Activated CD8-positive, alpha-beta memory T cell treated with anti-CD3 and anti-CD28 coated beads, Interleukin-2, amount 50 U/mL, for 24 hours (primary cell): Measurements from ENCODE around the gene FHIT.

Source experiments
- DNase-seq: peaks from one replicate; pipeline ENCODE4 v3.0.0-alpha.2; 2020; ENCODE audit errors: extremely low read depth

FHIT gene

GRCh38 chr3:59800481-59800880, 1450.8 kb downstream of the FHIT start:
- DNase-seq, result no peak

GRCh38 chr3:59798372-59799086, 1452.7 kb downstream of the FHIT start:
- DNase-seq, result no peak

GRCh38 chr3:59797533-59797932, 1453.7 kb downstream of the FHIT start:
- DNase-seq, result no peak

GRCh38 chr3:59796456-59796855, 1454.8 kb downstream of the FHIT start:
- no peak for DNase-seq

DNA sequence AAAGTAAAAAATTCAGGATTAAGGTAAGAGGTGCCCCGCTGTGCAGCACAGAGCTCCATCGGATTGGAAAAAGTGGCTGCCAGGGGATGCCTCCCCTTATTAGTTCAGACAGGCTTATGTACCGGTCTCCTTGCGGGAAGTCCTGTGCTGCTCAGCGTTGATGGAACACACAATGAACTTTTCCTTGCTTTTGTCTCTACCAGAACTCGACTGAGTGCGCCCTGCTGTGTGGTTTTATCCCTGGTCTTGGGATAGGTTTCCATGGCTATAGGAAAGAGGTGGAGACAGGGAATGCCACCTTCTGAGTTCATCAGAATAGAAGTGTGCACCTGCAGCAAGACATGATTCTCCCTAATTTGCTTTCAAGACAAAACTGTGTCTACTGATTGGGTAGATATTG, 1455.5 kb downstream of the FHIT start:
- no peak for DNase-seq

- DNase-seq, result no peak
Observed at GRCh38 chr3:59793976-59794375, 1457.3 kb downstream of the FHIT start.

DNA sequence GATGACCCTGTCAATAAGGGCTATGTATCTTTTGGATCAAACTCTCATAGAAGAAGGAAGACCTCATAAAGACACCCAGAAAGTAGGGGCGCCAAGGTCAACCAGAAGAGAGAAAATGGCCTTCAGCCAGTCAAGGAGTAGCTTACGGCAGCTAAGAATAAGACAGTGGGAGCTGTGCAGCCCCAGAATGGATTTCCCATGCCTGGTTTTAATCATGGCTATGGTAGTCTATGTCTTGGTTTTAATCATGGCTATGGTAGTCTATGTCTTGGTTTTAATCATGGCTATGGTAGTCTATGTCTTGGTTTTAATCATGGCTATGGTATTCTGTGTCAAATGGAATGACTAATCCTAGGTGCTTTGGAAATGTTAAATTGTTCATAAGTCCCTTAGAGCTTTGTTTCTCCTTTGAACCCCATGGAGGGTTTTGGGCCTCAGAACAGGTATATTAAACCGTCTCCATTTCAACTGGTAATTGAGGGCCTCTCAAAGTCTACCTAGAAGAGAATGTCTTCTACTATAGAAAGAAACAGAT, 1459.4 kb downstream of the FHIT start:
- DNase-seq, result no peak

GRCh38 chr3:59790241-59790640, 1461.0 kb downstream of the FHIT start:
- DNase-seq, result no peak

DNA sequence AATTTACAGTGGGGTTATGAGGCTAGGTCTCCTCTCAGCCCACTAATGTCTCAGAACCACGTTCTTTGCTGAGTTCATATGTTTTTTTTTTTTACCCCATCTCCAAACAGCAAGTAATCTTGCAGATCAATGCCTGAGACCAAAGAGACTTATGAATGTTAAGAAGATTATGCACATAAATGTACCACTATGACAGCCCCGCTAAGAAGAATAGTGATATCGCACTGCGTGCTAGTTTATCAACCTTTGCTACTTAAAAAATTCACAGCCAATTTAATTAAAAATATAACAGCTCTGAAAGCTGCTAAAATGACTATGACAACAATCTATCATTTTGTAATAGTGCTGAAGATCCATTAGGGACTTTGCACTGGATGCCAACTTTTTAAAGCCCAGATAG, 1462.5 kb downstream of the FHIT start:
- DNase-seq, result no peak

- DNase-seq, result no peak
Observed at GRCh38 chr3:59788133-59788532, 1463.1 kb downstream of the FHIT start.

- no peak for DNase-seq
Observed at GRCh38 chr3:59786374-59786773, 1464.9 kb downstream of the FHIT start.

DNA sequence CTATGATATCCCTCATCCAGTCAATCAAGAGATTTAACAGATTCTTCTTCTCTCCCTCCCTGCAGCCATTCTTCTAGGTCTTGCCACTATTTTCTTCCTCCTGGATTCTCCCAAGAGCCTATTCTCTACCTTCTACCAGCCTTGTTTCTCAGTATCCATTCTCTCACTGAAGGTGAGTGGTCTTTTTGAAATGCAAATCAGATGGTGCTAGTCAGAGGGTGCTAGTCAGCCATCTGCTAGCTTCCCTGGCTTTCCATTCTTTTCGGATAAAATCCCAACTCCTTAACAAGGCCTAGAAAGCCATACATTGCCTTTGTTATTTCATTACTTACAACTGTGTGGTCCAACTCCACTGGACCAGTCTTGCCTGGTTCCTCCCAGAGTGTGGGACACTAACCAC, 1467.1 kb downstream of the FHIT start:
- no peak for DNase-seq

- no peak for DNase-seq
Observed at GRCh38 chr3:59783468-59783988, 1467.7 kb downstream of the FHIT start.

GRCh38 chr3:59782664-59783063, 1468.6 kb downstream of the FHIT start:
- no peak for DNase-seq

GRCh38 chr3:59780209-59780608, 1471.0 kb downstream of the FHIT start:
- no peak for DNase-seq

DNA sequence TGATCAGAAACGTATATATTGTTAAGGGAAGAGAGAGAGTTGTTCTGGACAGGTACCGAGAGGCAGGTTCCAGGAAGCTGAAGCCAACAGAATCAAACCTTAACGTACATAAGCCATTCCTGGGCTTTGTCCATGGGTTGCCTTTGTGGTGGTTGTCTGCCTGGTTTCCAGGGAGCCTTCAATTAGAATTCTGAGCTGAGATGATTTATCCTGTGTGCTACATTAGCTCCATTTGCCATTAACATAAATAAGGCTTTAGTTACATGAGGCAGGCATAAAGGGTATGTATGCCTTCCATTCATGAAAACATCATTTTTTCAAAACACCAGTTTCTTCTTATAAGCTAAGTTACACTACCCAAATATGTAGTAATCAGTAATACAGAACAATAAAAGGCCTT, 1472.0 kb downstream of the FHIT start:
- DNase-seq, result no peak

- DNase-seq, result no peak
Observed at GRCh38 chr3:59777667-59778077, 1473.6 kb downstream of the FHIT start.

DNA sequence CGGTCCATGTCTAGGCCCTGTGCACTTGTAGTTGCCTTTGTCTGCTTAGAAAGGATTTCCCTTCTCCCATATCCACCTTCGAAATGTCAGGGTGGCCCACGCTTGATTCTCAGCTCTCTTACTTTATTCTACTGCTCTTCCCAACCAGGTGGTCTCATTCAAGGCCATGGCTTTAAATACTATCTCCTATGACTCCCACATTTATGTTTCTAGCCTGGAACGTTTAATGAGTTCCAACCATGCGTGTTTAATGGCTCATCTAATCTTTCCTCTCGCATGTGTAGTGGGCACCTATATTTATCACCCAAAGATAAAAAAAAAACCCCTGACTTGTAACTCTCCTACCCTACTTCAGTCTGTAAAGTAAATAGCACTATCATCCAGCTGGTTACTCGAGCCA, 1474.2 kb downstream of the FHIT start:
- DNase-seq, result no peak

DNA sequence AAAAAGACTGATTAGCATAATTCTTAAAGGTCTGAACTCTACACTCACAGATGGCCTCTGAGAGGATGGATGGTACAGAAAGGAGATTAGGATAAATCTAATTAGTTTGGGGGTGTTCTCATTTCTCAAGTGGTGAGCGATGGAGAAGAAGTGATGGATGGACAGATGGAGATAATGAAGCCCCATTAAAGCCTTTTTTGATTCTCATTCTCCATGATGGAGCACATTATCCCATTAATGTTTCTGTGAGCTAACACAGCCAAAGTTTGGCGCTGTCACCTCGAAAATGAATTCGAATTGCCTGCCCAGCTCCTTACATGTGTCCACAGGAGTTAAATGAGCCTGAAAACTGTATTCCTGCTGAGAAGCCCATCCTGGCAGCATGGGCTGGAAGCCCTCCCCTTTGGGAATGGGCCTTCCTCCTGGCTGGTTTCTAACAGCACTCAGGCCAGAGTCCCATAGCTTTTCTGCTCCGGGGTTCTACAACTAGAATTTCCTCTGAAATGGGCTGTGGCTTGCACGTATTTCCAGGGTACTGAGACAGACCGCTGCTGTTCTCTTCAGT, 1475.4 kb downstream of the FHIT start:
- DNase-seq, result no peak

DNA sequence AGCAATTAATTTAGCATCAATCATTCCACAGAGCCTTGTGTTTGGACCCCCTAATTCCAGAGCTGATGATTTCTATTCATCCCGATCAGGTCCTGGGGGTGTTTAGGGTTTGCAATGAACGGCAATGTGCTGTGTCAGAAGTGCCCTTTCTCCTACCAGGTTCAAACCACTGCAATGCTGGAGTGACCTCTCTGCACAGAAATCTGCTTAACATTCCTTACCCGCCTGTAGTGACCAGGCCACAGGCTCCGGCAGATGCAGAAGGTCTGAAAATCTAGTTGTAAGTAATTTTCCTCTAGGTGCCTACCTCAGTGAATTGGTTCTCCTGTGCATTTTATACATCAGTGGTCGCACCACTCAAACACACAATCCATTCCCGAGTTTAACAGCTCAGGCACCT, 1476.1 kb downstream of the FHIT start:
- no peak for DNase-seq

DNA sequence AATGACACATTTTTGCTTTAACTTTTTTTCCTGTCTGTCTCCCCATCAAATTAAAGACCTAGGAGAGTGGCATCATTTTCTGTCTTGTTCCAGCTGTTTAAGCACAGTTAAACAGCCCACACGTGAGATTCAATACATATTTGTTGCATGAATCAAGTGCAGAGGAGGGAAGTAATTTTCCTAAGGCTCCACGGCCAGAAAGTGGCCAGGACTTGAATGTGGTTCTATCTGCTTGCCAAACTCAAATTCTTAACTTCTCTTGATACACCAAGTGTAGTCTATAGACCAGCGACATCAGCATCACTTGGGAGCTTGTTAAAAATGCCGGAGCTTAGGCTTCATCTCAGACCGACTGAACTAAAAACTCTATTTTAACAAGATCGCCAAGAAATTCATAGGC, 1476.6 kb downstream of the FHIT start:
- no peak for DNase-seq

DNA sequence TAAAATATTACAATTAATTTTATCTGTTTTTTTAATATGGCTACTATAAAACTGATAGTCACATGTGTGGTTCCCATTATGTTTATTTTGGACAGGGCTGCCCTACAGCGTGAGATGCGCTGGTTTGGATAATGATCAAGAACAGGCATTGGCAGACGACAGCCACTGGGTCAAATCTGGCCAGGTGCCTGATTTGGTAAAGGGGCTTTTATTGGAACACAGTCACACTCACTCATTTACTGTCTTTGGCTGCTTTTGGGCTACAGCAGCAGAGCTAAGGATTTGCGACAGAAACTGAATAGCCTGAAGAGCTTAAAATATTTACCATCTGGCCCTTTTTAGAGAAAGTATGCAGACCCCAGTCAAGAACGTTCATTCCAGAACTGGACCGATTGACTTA, 1477.3 kb downstream of the FHIT start:
- no peak for DNase-seq
